ENCODE results near the gene PANX3.

Gene PANX3

GRCh38 chr11:124661553-124661952 lies 50.3 kb downstream of the PANX3 start:
- DNase-seq = no peak

GRCh38 chr11:124662106-124662505 lies 50.9 kb downstream of the PANX3 start:
- DNase-seq = no peak

DNA sequence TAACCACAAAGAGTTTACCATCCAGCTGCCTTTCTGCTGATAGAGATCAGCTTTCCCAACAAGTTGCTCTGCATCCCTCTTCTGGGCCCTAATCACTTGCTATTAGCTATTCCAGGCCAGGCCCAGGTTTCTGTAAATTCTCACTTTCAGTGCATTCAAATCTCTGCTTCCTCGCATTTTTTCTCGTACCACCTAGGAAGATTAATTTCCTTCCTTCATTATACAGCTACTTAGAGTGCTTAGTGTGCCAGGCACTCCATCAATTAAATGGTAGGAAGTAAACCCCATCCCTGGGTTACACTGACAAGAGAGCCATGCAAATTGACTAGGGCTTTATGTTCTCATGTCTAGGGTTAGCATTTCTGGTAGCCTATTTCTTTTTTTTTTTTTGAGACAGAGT lies 52.6 kb downstream of the PANX3 start:
- no peak for DNase-seq

DNA sequence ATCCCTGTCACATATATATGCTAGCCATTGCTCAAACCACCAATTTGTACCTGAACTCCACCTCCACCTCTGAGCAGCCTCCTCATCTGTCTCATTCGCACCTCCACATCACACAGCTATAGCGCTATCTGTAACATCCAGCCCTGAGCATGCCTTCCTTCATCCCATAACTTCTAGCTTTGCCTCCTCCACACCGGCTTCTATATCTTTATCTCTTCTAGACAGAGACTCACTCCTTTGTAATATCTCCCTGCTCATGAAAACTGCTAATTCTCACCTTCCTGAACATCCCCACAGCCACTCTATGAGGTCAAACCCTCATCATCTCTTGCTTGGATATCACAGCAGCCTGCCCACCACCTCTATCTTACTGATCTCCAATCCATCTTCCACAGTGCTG lies 56.4 kb downstream of the PANX3 start:
- DNase-seq = no peak

DNA sequence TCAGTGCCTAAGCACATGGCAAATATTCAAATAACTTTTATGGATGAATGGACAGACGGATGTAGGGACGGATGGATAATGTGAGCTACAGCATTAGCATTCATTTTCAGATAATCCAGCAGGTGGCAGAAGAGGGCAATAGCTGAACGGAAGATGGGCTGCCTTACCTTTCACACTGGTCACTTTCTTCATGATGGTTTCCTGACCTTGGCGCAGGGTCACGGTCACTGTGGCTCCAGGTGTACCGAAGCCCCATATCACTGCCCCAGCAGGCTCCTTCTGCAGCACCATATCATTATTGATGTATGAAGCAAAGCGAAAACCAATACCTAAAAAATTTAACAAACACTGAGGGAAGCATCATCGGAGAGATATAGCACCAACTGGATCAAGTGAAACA lies 58.0 kb downstream of the PANX3 start:
- peak in 1 of 2 donors; percentile 61 for DNase-seq
